Fibroblast of lung (primary cell): Measurements from ENCODE around the gene MYBPH.

Source experiments
- EZH2 ChIP-seq: IDR thresholded peaks from 2 replicates; pipeline ENCODE4 v1.5.1; 2012; ENCODE audit warnings: low read length, control low read depth, mild to moderate bottlenecking; ENCODE audit errors: missing control alignments
- TF ChIP-seq, protein P1 (sequence below), 2 donors: IDR thresholded peaks in 1 of 2; conservative IDR thresholded peaks in 1 of 2; 1 replicate in 1 of 2; 2 replicates in 1 of 2; pipeline ENCODE4 v1.5.1; 2011 to 2012; ENCODE audit warnings: low read length in 2 of 2, control low read depth in 1 of 2, inconsistent platforms in 1 of 2, low read depth in 1 of 2, mild to moderate bottlenecking in 1 of 2

DNA sequence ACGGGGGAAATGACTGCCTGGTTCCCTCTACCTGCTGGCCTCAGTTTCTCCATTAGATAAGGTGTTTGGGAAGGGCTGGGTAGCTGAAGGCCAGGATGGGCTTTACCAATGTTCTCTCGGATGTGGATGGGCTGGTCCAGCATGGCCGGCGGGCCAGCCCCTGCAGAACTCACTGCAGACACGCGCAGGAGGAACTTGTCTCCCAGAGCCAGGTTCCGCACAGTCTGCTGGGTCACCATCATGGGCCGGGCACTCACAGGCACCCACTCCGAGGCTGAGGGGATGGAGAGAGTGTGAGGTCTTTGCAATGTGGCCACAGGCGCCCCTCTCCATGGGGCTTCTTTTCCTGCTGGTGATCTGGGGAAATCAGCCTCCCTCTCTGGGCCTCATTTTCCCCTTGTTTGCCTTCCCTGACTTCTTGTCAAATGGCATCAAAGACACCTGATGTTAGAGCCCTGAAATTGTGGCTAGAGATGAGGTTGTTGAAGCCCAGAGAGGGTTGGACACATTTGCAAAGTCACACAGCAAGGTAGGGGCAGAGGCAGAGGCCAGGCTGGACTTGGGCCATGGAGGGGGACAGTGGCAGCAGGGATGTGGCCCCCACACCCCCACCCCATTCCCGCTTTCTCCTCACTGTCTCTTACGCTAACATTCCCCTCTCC lies 1.2 kb downstream of the MYBPH start:
- TF ChIP-seq, protein P1, sequence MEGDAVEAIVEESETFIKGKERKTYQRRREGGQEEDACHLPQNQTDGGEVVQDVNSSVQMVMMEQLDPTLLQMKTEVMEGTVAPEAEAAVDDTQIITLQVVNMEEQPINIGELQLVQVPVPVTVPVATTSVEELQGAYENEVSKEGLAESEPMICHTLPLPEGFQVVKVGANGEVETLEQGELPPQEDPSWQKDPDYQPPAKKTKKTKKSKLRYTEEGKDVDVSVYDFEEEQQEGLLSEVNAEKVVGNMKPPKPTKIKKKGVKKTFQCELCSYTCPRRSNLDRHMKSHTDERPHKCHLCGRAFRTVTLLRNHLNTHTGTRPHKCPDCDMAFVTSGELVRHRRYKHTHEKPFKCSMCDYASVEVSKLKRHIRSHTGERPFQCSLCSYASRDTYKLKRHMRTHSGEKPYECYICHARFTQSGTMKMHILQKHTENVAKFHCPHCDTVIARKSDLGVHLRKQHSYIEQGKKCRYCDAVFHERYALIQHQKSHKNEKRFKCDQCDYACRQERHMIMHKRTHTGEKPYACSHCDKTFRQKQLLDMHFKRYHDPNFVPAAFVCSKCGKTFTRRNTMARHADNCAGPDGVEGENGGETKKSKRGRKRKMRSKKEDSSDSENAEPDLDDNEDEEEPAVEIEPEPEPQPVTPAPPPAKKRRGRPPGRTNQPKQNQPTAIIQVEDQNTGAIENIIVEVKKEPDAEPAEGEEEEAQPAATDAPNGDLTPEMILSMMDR (conservative IDR thresholded peaks at IDR 0.05 in 1 of 2, IDR thresholded peaks at IDR 0.05 in 1 of 2; ENCODE audit: low read depth in 1 of 2, low read length in 2 of 2), result no peak
- TF ChIP-seq EZH2, result no peak
